ENCODE measurements around the gene BAD.
A peak's percentile ranks its signal among the peaks of the same experiment; 100 is the strongest.

Gene BAD

GRCh38 chr11:64244107-64244506 lies 40.4 kb downstream of the BAD start:
- DNase-seq (ENCODE audit: low spot score) = no peak

- DNase-seq (ENCODE audit: low spot score) = no peak
These were observed 41.1 kb downstream of the BAD start for GRCh38 chr11:64243236-64243854.

GRCh38 chr11:64241491-64242374 lies 42.7 kb downstream of the BAD start:
- no peak for DNase-seq (ENCODE audit: low spot score)

- peak; percentile 100 for DNase-seq (ENCODE audit: low spot score)
These were observed 43.3 kb downstream of the BAD start for GRCh38 chr11:64241241-64241490.

GRCh38 chr11:64240435-64241240 lies 43.8 kb downstream of the BAD start, which contains the start of gene FKBP2:
Gene FKBP2 (plus strand): TSS chr11:64241095. CDS start chr11:64242388, 1,293 bp downstream.
- DNase-seq (ENCODE audit: low spot score) = peak; percentile 98

GRCh38 chr11:64239662-64240434 lies 44.6 kb downstream of the BAD start:
- no peak for DNase-seq (ENCODE audit: low spot score)

- no peak for DNase-seq (ENCODE audit: low spot score)
These were observed 45.5 kb downstream of the BAD start for GRCh38 chr11:64238999-64239398.

- no peak for DNase-seq (ENCODE audit: low spot score)
These were observed 46.4 kb downstream of the BAD start for GRCh38 chr11:64238076-64238475.

- DNase-seq (ENCODE audit: low spot score) = no peak
These were observed 46.9 kb downstream of the BAD start for GRCh38 chr11:64237484-64237951.

- no peak for DNase-seq (ENCODE audit: low spot score)
These were observed 48.9 kb downstream of the BAD start for GRCh38 chr11:64235437-64236161.

GRCh38 chr11:64234647-64235379 lies 49.7 kb downstream of the BAD start:
- DNase-seq (ENCODE audit: low spot score) = peak; percentile 39

GRCh38 chr11:64233913-64234586 lies 50.4 kb downstream of the BAD start, which contains the start of gene VEGFB:
Gene VEGFB (plus strand): TSS chr11:64234584. CDS start chr11:64234834, 250 bp downstream.
- DNase-seq (ENCODE audit: low spot score) = peak; percentile 72

- no peak for DNase-seq (ENCODE audit: low spot score)
These were observed 51.5 kb downstream of the BAD start for GRCh38 chr11:64232967-64233315.

GRCh38 chr11:64232182-64232966 lies 52.1 kb downstream of the BAD start:
- DNase-seq (ENCODE audit: low spot score) = no peak

GRCh38 chr11:64231546-64231945 lies 52.9 kb downstream of the BAD start:
- no peak for DNase-seq (ENCODE audit: low spot score)

GRCh38 chr11:64230985-64231365 lies 53.5 kb downstream of the BAD start:
- DNase-seq (ENCODE audit: low spot score) = no peak

- peak; percentile 89 for DNase-seq (ENCODE audit: low spot score)
These were observed 54.1 kb downstream of the BAD start, which contains the start of gene DNAJC4 for GRCh38 chr11:64230171-64230984. Gene DNAJC4 (plus strand): TSS chr11:64230548. CDS start chr11:64230855, 307 bp downstream.

- DNase-seq (ENCODE audit: low spot score) = no peak
These were observed 54.7 kb downstream of the BAD start for GRCh38 chr11:64229744-64230170.

Measured in CD4-positive, alpha-beta T cell treated with Interleukin-6 at 100 ng/mL for 8 hours (primary cell).